Endothelial cell of umbilical vein (primary cell): ENCODE results near the gene PRRX2. TPM values are rescaled to one million over a fixed set of nuclear protein-coding genes. Genes with fewer than 3 reads are reported as not detected.

Experiments used
- BruUV-seq: library from RNA; stranded (reverse); fragments of 400-500 nt; replicated peaks from 2 replicates; lab custom pipeline; 2021; lab: Mats Ljungman, UMichigan
- CTCF ChIA-PET: fragments of 300-600, 350-600 bp; sonication (Branson Sonifier 250); formaldehyde crosslinking; loops from one replicate; lab custom pipeline; 2021; ENCODE audit warnings: antibody characterized with exemption, inconsistent platforms; lab: Charles Lee
- POLR2A ChIA-PET: fragments of 300-600, 350-600 bp; sonication (Branson Sonifier 250); formaldehyde crosslinking; loops from one replicate; lab custom pipeline; 2021; ENCODE audit warnings: antibody characterized with exemption, inconsistent platforms; lab: Charles Lee
- DNase-seq: peaks from one replicate; pipeline ENCODE4 v3.0.0-alpha.2; 2011; ENCODE audit warnings: low read depth, low spot score
- FAIRE-seq: peaks from 2 replicates; lab custom pipeline; 2011; peaks lifted over from hg19 to GRCh38; lab: Jason Lieb, UNC
- H2AFZ ChIP-seq: 2 replicates; pipeline ENCODE4 v1.6.0; 2012; ENCODE audit warnings: low read depth, low read length, control low read depth, inconsistent platforms
- H3K27ac ChIP-seq: 2 replicates; pipeline ENCODE4 v1.5.1; 2011; ENCODE audit warnings: low read depth, mild to moderate bottlenecking, control low read depth, low read length, moderate library complexity; ENCODE audit not compliant: insufficient read depth
- H3K27me3 ChIP-seq, 2 experiments: 2 replicates each; pipeline versions ENCODE4 v1.6.0 to v1.6.1; 2011; ENCODE audit warnings: low read length in 2 of 2, mixed read lengths in 1 of 2; ENCODE audit not compliant: control insufficient read depth in 2 of 2, insufficient read depth in 2 of 2
- H3K36me3 ChIP-seq, 2 experiments: 2 replicates in 1 of 2; 3 replicates in 1 of 2; pipeline ENCODE4 v1.5.1; 2011; ENCODE audit warnings: low read length in 2 of 2, mild to moderate bottlenecking in 1 of 2, moderate library complexity in 1 of 2; ENCODE audit not compliant: control insufficient read depth in 2 of 2, insufficient read depth in 2 of 2; ENCODE audit errors: extremely low read depth in 1 of 2
- H3K4me1 ChIP-seq: 3 replicates; pipeline ENCODE4 v1.5.1; 2011; ENCODE audit warnings: mild to moderate bottlenecking, low read length; ENCODE audit not compliant: control insufficient read depth, insufficient read depth; ENCODE audit errors: extremely low read depth
- H3K4me2 ChIP-seq: 2 replicates; pipeline ENCODE4 v1.6.1; 2011; ENCODE audit warnings: low read length, control low read depth, mixed read lengths; ENCODE audit not compliant: insufficient read depth
- H3K4me3 ChIP-seq, 3 experiments: fragments of 200-600 bp in 1 of 3; sonication (generic), shearing (Covaris generic) in 1 of 3; replicated peaks in 1 of 3; 2 replicates each; pipeline ENCODE4 v1.5.1; 2011 to 2016; ENCODE audit warnings: control low read depth in 3 of 3, low read length in 3 of 3, mild to moderate bottlenecking in 2 of 3, inconsistent platforms in 1 of 3, low read depth in 1 of 3, moderate library complexity in 1 of 3; ENCODE audit not compliant: insufficient read depth in 1 of 3
- H3K79me2 ChIP-seq: 2 replicates; pipeline ENCODE4 v1.6.0; 2012; ENCODE audit warnings: low read length, inconsistent platforms; ENCODE audit not compliant: control insufficient read depth, insufficient read depth
- H3K9ac ChIP-seq: replicated peaks from 2 replicates; pipeline ENCODE3; 2011; ENCODE audit warnings: low read length, control low read depth; ENCODE audit not compliant: insufficient read depth; ENCODE audit errors: extremely low read depth
- H3K9me1 ChIP-seq: replicated peaks from 3 replicates; pipeline ENCODE4 v1.6.0; 2011; ENCODE audit warnings: mild to moderate bottlenecking, low read length; ENCODE audit not compliant: control insufficient read depth, insufficient read depth; ENCODE audit errors: extremely low read depth
- H3K9me3 ChIP-seq: replicated peaks from 2 replicates; pipeline ENCODE4 v1.5.1; 2012; ENCODE audit warnings: low read length, inconsistent platforms; ENCODE audit not compliant: control insufficient read depth, insufficient read depth
- H4K20me1 ChIP-seq: replicated peaks from 2 replicates; pipeline ENCODE3; 2011; ENCODE audit warnings: mild to moderate bottlenecking, low read length; ENCODE audit not compliant: control insufficient read depth, insufficient read depth; ENCODE audit errors: extremely low read depth
- EZH2 ChIP-seq: IDR thresholded peaks from 2 replicates; pipeline ENCODE4 v1.6.1; 2012; ENCODE audit warnings: borderline replicate concordance, low read depth, mild to moderate bottlenecking, moderate library complexity, low read length, inconsistent platforms; ENCODE audit not compliant: severe bottlenecking
- FOS ChIP-seq: IDR thresholded peaks from 2 replicates; pipeline ENCODE4 v1.6.1; 2011; ENCODE audit warnings: mild to moderate bottlenecking, low read length, moderate library complexity, borderline replicate concordance; ENCODE audit not compliant: insufficient read depth
- GATA2 ChIP-seq: IDR thresholded peaks from 2 replicates; pipeline ENCODE4 v1.7.0; 2011; ENCODE audit warnings: low read depth, mild to moderate bottlenecking, moderate library complexity, mixed read lengths, low read length; ENCODE audit not compliant: insufficient read length, insufficient read depth
- JUN ChIP-seq: IDR thresholded peaks from 2 replicates; pipeline ENCODE4 v1.6.1; 2011; ENCODE audit warnings: borderline replicate concordance, low read depth; ENCODE audit not compliant: insufficient read length, insufficient read depth
- MYC ChIP-seq: IDR thresholded peaks from one replicate; pipeline ENCODE4 v1.6.1; 2011; ENCODE audit warnings: mild to moderate bottlenecking, low read depth, low read length
- POLR2A ChIP-seq: IDR thresholded peaks from 2 replicates; pipeline ENCODE4 v1.6.1; 2012; ENCODE audit warnings: low read depth, mild to moderate bottlenecking, control low read depth, low read length
- POLR2AphosphoS5 ChIP-seq: IDR thresholded peaks from 2 replicates; pipeline ENCODE4 v1.6.1; 2012; ENCODE audit warnings: low read depth, mild to moderate bottlenecking, control low read depth, low read length, moderate library complexity; ENCODE audit not compliant: insufficient read depth
- dilution Hi-C: fragments of 300-500 bp; cut with MboI; formaldehyde crosslinking; loops from one replicate; pipeline ENCODE4 v1.15.0; 2019; ENCODE audit warnings: low sequenced_read_pairs; ENCODE audit not compliant: extremely low pct_ligation_motif_present
- intact Hi-C: fragments of 100-400 bp; cut with micrococcal nuclease; formaldehyde crosslinking; loops from one replicate; pipeline ENCODE4 v1.10.0; 2022
- polyA plus RNA-seq, 4 experiments: library from polyadenylated mRNA; depleted of rRNA in 3 of 4; stranded (reverse) in 3 of 4; unstranded in 1 of 4; fragments of >200 nt; gene quantifications; 2 replicates each; pipeline versions ENCODE4 v1.2.1 to v1.2.3, GENCODE V29; 2011 to 2012; ENCODE audit warnings: missing spikeins in 1 of 4
- total RNA-seq: library from RNA; stranded (reverse); gene quantifications from 2 replicates; pipeline ENCODE4 v1.2.3, GENCODE V29; 2021
- TF ChIP-seq, protein P1 (sequence below), 2 donors: IDR thresholded peaks; 1 replicate in 1 of 2; 2 replicates in 1 of 2; pipeline ENCODE4 v1.5.1; 2011; ENCODE audit warnings: low read length in 2 of 2, mild to moderate bottlenecking in 2 of 2, moderate library complexity in 2 of 2, control low read depth in 1 of 2, inconsistent platforms in 1 of 2, low read depth in 1 of 2; ENCODE audit not compliant: insufficient read depth in 1 of 2; ENCODE audit errors: extremely low read depth in 1 of 2
- TF ChIP-seq, protein P2 (sequence below): IDR thresholded peaks from 2 replicates; pipeline ENCODE4 v1.6.1; 2011; ENCODE audit not compliant: insufficient read depth, insufficient read length

The PRRX2 gene
- total and polyA plus RNA-seq, 2 donors (not counting 3 experiments of a cell fraction or from before 2014, with no cell fraction given) = 0.19 to 0.77 TPM

DNA sequence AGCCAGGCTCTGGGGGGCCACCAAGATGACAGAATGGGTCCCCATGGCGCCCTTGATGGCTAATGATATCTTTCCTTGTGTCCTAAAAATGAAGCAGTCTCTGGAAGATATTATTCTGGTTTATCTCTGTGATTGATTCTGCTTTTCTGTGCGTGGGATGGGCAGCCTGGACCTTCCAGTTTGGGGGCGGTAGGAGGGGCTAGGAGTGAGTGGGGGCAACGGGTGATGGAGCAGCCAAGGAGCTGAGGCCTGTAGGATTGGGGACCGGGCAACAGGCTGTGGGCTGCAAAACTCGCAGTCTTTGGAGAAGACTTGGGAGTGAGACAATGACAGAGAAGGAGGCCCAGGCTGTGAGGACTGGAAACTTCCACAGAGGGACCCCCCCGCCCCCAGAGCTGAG lies 8.8 kb downstream of the PRRX2 start:
- Histone ChIP-seq H3K9ac (no peak overlapping the region), H3K27me3 (peaks cover 0 to 1% of the 10 kb centered on the region in 2 experiments), H3K27ac (no peak overlapping the region), H3K4me2 (no peak overlapping the region), H3K9me1 (no peaks in the 10 kb centered on the region), H3K4me1 (no peaks in the 10 kb centered on the region), H2AFZ (no peak overlapping the region), H4K20me1 (no peaks in the 10 kb centered on the region), H3K79me2 (no peaks in the 10 kb centered on the region), H3K9me3 (no peaks in the 10 kb centered on the region), H3K4me3 (no peak overlapping the region), H3K36me3 (no peaks in the 10 kb centered on the region)
- CTCF ChIA-PET = no interaction called here
- POLR2A ChIA-PET = no interaction called here
- no TSS peak for BruUV-seq
- intact Hi-C loops = no loop called here
- TF ChIP-seq POLR2A (no peak), MYC (no peak), POLR2AphosphoS5 (no peak), JUN (no peak), GATA2 (no peak), EZH2 (no peak), FOS (no peak)
- TF ChIP-seq, protein P1, sequence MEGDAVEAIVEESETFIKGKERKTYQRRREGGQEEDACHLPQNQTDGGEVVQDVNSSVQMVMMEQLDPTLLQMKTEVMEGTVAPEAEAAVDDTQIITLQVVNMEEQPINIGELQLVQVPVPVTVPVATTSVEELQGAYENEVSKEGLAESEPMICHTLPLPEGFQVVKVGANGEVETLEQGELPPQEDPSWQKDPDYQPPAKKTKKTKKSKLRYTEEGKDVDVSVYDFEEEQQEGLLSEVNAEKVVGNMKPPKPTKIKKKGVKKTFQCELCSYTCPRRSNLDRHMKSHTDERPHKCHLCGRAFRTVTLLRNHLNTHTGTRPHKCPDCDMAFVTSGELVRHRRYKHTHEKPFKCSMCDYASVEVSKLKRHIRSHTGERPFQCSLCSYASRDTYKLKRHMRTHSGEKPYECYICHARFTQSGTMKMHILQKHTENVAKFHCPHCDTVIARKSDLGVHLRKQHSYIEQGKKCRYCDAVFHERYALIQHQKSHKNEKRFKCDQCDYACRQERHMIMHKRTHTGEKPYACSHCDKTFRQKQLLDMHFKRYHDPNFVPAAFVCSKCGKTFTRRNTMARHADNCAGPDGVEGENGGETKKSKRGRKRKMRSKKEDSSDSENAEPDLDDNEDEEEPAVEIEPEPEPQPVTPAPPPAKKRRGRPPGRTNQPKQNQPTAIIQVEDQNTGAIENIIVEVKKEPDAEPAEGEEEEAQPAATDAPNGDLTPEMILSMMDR (IDR thresholded peaks at IDR 0.05; ENCODE audit: extremely low read depth in 1 of 2, insufficient read depth in 1 of 2, low read depth in 1 of 2, low read length in 2 of 2) = no peak
- TF ChIP-seq, protein P2, sequence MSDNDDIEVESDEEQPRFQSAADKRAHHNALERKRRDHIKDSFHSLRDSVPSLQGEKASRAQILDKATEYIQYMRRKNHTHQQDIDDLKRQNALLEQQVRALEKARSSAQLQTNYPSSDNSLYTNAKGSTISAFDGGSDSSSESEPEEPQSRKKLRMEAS = no peak
- no peak for FAIRE-seq
- dilution Hi-C loops = no loop called here
- no peak for DNase-seq
